ENCODE measurements around the gene NFASC.

Gene NFASC

DNA sequence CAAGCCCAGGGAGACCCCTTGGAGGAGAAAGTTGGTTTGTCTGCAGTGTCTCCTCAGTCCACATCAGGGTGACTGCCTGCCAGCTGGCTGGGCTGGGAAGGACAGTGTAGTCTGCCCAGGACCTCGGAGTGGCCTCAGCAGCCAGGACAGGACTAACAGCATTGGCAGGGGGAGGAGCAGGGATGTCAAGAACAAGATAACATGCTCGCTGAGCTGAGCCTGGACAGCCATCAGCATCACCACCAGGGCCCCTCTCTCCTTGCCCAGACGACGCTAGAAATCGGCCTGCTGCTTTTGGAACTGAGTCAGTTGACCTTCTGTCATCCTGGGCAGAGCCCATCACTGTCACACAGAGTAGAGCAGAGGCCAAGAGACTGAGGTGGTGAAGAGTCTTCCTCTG, 88.7 kb downstream of the NFASC start:
- Histone ChIP-seq H3K9me3 (ENCODE audit: control insufficient read depth, insufficient read depth, low read length) (no peaks in the 10 kb centered on the region), H3K4me1 (ENCODE audit: insufficient read depth, low read length) (no peaks in the 10 kb centered on the region), H3K9ac (ENCODE audit: low read depth, low read length) (no peak overlapping the region), H3K36me3 (ENCODE audit: insufficient read depth, low read length) (no peaks in the 10 kb centered on the region)

DNA sequence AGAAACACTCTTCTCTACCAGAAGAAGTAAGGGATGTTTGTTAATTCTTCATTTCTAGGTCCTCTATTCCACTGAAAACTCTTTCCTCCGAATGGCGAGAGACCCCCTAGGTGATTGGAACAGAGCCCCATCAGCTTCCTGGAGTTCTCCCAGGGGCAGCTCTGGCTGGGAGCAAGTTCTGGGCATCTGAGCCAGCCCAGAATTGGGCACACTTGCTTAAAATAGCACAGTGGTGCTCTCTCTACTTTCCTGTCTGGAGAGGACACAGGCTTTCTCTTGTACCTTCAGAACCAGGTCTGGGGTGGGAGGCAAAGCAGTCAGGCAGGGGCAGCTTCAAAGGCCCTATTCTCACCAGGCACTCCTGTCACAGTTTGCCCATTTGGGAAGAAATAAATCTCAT, 89.2 kb downstream of the NFASC start:
- Histone ChIP-seq H3K9me3 (ENCODE audit: control insufficient read depth, insufficient read depth, low read length) (no peaks in the 10 kb centered on the region), H3K36me3 (ENCODE audit: insufficient read depth, low read length) (no peaks in the 10 kb centered on the region), H3K4me1 (ENCODE audit: insufficient read depth, low read length) (no peaks in the 10 kb centered on the region), H3K9ac (ENCODE audit: low read depth, low read length) (no peak overlapping the region)

DNA sequence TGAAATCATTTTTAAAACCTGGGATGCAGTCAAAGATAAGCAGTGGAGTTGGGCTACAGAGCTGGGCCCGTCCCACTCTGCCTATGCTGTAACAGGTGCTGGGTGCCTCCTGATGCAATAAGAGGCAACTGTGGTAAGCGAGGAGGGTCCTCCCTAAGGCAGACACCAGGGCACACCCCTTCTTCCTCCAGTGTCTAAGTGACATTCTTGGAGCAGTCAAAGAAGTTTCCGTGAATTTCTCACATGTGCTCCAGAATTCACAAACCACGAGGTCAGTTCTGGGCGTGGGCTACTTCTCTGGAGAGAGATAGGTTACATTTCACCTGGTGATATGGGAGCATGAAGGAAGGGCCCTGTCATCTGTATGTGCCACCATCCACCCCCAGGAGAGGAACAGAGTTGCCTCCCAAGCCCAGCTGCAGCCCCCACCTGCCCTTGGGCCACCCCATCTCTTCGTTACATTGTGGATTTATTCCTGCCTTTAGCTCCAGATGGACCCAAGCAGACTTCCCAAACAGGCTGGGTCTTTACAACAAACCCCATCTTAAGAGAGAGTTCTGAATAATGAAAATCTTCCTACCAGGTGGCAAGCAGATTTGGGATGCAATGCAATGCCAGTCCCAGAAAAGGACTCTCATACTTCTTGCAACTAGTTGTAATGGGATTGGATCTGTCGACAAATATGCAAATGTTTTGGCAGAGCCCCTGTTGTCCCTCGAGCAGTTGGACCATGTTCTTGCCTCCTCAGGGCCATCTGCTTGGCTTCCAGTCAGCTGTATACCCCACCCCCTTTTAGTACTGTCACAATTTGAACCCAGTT, 89.9 kb downstream of the NFASC start:
- Histone ChIP-seq H3K36me3 (ENCODE audit: insufficient read depth, low read length) (no peaks in the 10 kb centered on the region), H3K9me3 (ENCODE audit: control insufficient read depth, insufficient read depth, low read length) (no peaks in the 10 kb centered on the region), H3K4me1 (ENCODE audit: insufficient read depth, low read length) (no peaks in the 10 kb centered on the region), H3K9ac (ENCODE audit: low read depth, low read length) (no peak overlapping the region)

DNA sequence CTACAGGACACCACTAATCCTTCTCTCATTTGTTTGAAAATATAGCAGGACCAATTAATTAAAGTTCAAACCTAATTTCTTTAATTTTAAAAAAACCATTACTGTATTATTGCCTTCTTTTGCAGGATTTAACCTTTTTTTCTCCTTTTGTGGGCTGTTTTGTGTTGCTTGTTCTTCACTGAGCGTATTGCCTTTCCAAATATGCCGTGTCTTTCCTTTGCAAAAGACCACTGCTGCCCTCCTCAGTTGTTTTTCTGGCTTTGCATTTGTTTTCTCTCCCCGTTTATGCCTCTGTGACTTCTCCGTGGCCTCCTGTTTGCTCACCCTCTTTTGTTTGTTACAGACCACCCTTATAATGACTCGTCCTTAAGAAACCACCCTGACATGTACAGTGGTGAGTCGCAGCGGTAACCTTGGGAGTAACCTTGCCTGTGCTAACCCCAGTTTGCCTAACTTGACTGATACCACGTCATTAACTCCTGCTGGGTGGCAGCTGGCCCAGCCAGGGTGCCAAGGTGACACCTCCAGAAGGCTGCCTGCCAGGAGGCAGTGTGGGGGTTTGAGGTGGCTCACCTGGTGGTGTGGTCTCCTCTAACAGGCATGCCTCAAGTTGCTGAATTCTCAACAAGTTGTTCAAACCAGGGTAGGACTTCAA, 91.2 kb downstream of the NFASC start:
- H3K4me1 ChIP-seq (ENCODE audit: insufficient read depth, low read length): no peaks in the 10 kb centered on the region

DNA sequence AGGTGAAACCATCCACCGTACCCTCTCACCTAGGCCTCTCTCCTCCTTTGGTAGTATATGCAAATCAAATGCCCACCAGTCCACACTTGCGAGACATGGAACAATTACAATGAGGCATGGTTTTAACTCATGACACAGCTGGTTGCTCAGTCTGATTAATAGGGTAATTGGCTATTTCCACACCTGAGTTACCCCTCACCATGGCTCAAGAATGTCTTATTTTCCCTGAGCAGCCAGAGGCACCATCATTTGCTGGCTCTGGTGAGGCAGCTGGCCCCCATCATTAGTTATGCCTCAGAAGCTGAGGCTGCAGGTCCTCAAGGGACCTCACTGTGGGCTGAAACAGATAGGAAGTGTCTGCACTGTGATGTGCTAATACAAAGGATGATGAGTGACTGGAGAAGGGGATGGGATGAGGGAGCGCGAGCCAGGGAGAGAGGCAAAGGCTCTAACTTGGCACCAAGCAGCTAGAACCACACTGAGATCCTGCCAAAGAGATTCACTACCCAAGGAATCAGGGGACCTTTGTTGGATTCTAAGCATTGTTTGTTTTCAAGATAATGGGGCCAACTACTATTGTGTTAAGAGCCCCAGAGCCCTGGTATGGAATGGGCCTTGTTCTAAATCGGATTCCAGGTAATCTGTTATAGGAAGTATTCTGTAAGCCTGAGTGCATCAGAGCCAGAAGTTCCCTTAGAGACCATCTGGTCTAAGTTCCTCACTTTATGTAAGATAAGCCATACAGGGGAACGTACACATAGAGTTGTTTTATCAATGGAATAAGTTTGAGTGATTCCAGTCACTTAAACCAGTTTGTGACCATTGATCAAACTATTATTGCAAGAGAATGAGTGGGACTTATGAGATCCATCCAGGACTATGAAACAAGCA, 92.3 kb downstream of the NFASC start:
- no peak overlapping the region for H3K9ac ChIP-seq (ENCODE audit: low read depth, low read length)

More for the DNA sequence above, 91.2 kb downstream of the NFASC start:
- Histone ChIP-seq H3K9me3 (ENCODE audit: control insufficient read depth, insufficient read depth, low read length) (no peaks in the 10 kb centered on the region), H3K9ac (ENCODE audit: low read depth, low read length) (no peak overlapping the region), H3K36me3 (ENCODE audit: insufficient read depth, low read length) (no peaks in the 10 kb centered on the region)

DNA sequence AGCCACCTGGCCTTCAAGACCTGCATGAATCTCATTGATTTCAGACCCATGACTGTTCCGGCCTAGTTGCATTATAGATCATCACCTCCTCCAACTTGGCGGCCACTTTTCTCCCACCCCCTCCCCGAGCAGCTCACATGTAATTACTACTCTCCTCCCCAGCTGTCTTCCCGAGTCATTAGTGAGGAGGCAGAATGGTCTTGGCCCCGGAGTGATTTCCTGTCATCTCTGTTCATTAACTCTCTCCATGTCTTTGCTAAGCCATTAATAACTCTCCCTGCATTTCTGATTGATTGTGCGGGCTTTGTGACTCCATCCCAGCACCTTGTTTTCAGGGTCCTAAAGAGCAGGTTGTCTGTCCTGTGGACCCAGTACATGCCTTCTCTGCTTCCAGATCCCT, 96.8 kb downstream of the NFASC start:
- Histone ChIP-seq H3K9ac (ENCODE audit: low read depth, low read length) (no peak overlapping the region), H3K9me3 (ENCODE audit: control insufficient read depth, insufficient read depth, low read length) (no peaks in the 10 kb centered on the region), H3K4me1 (ENCODE audit: insufficient read depth, low read length) (peaks cover 5% of the 10 kb centered on the region; the same call in 1 of the 2 replicates), H3K36me3 (ENCODE audit: insufficient read depth, low read length) (no peaks in the 10 kb centered on the region)

More for the DNA sequence above, 92.3 kb downstream of the NFASC start:
- H3K36me3 ChIP-seq (ENCODE audit: insufficient read depth, low read length): no peaks in the 10 kb centered on the region
- H3K9me3 ChIP-seq (ENCODE audit: control insufficient read depth, insufficient read depth, low read length): no peaks in the 10 kb centered on the region
- H3K4me1 ChIP-seq (ENCODE audit: insufficient read depth, low read length): no peaks in the 10 kb centered on the region

DNA sequence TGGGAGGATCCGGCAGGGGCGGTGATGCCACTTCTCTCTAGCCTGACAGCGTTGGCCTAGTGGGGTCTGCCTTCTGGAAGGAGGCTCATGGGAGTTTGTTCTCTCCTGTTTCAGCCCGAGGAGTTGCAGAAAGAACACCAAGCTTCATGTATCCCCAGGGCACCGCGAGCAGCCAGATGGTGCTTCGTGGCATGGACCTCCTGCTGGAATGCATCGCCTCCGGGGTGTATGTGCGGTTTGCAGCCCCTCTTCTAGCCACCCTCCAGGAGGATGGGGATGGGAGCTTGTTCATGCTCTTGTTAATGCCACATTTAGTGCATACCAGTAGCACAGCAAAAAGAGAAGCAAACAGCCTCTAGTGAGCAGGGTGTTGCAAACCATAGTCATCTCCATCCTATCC, 97.5 kb downstream of the NFASC start:
- H3K9me3 ChIP-seq (ENCODE audit: control insufficient read depth, insufficient read depth, low read length): no peaks in the 10 kb centered on the region
- no peak overlapping the region for H3K9ac ChIP-seq (ENCODE audit: low read depth, low read length)
- H3K36me3 ChIP-seq (ENCODE audit: insufficient read depth, low read length): no peaks in the 10 kb centered on the region
- peaks cover 5% of the 10 kb centered on the region; the same call in 1 of the 2 replicates for H3K4me1 ChIP-seq (ENCODE audit: insufficient read depth, low read length)

DNA sequence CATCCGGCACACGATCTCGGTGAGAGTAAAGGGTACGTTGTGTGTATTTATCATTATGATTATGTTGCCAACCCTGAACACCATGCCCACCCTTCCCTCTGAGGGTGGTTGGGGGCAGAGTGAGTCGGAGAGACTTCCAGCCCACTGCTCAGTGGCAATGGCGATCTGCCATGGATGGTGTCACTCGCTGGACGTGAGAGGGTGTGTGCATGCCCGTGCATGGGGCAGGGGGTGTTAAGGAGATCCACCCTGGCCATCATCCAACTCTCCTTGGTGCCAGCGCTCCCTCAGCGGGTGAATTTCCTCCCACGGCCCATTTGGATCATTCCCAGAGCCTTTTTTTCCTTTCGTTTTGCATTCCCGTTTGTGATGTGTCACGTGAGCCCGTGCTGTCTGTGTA, 98.3 kb downstream of the NFASC start:
- Histone ChIP-seq H3K36me3 (ENCODE audit: insufficient read depth, low read length) (no peaks in the 10 kb centered on the region), H3K4me1 (ENCODE audit: insufficient read depth, low read length) (peaks cover 5% of the 10 kb centered on the region; the same call in 1 of the 2 replicates), H3K9me3 (ENCODE audit: control insufficient read depth, insufficient read depth, low read length) (no peaks in the 10 kb centered on the region), H3K9ac (ENCODE audit: low read depth, low read length) (no peak overlapping the region)

DNA sequence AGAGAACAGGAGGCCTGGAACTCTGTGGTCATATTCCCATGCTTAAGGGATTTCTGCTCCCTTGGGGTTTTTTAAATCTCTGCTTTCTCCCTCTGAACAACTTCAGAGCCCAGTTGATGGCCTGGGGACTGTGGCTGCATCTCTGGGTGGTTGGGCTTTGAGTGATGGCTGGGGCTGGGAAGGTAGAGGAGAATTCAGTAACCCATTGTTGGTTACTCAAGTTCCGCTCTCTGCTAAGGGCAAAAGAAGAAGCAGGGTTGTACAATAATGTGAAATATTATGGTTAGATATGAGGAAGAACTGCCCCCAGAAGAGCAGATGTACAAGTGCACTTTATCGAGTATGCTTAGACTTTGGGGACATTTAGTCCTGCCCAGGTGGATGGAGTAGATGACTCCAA, 100.3 kb downstream of the NFASC start:
- Histone ChIP-seq H3K36me3 (ENCODE audit: insufficient read depth, low read length) (no peaks in the 10 kb centered on the region), H3K4me1 (ENCODE audit: insufficient read depth, low read length) (peaks cover 5% of the 10 kb centered on the region; the same call in 1 of the 2 replicates), H3K9ac (ENCODE audit: low read depth, low read length) (no peak overlapping the region), H3K9me3 (ENCODE audit: control insufficient read depth, insufficient read depth, low read length) (no peaks in the 10 kb centered on the region)

DNA sequence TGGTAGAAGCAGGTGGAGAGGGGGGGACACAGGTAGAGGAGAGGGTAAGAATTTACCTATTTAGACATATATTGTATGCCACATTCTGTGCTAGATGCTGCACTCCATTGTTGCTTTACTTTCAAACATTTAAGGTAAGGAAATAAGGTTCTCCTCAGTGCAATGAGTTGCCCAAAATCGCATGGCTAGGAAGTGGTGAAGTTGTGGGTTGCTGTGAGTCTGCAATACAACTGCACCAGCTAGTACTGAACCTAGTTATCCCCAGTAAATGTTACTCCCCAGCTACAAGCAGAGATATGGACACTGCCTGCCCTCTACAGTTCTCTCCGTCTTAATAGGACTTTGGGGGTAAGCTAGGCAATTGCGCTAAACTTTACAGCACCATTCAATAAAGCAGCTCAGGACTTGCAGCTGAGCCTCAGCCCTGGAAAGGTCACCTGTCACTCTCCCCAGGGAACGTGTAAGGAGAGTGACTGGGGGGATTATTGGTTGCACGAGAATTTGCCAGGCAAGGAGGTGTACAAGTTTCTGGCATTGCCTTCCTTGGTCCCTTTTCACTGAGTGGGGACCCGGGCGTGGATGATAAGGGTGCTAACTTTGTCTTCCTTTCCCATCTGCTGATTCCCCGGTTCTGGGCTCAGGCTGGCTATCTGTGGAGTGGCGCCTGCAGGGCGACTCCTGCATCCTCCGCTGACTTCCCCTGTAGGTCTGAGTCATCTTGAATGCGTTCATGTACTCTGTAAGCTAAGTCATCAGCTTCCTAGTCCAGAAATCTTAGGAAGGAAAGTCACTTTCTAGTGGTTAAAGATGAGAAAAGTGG, 101.1 kb downstream of the NFASC start:
- no peak overlapping the region for H3K9ac ChIP-seq (ENCODE audit: low read depth, low read length)

DNA sequence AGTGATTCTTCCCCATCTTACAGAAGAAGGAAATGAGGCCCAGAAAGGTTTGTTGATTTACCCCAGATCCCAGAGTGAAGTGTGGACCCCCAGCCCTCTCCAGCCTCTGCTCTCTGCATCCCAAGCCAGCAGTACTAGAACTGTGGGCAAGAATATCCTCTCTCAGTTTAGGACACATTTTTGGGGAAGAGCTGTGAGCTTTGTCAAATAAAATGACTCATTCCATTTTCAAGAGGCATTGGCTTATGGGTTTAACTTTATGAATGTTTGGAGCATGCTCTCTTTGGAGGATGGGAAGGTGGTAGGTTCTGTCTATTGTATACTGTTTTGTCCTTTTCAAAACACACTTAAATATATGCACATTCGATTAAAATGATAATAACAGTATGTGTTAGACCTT, 101.8 kb downstream of the NFASC start:
- no peak overlapping the region for H3K9ac ChIP-seq (ENCODE audit: low read depth, low read length)
- H3K4me1 ChIP-seq (ENCODE audit: insufficient read depth, low read length): peaks cover 5% of the 10 kb centered on the region; the same call in 1 of the 2 replicates
- no peaks in the 10 kb centered on the region for H3K36me3 ChIP-seq (ENCODE audit: insufficient read depth, low read length)
- H3K9me3 ChIP-seq (ENCODE audit: control insufficient read depth, insufficient read depth, low read length): no peaks in the 10 kb centered on the region

More for the DNA sequence above, 101.1 kb downstream of the NFASC start:
- H3K36me3 ChIP-seq (ENCODE audit: insufficient read depth, low read length): no peaks in the 10 kb centered on the region
- H3K4me1 ChIP-seq (ENCODE audit: insufficient read depth, low read length): peaks cover 5% of the 10 kb centered on the region; the same call in 1 of the 2 replicates
- H3K9me3 ChIP-seq (ENCODE audit: control insufficient read depth, insufficient read depth, low read length): no peaks in the 10 kb centered on the region

DNA sequence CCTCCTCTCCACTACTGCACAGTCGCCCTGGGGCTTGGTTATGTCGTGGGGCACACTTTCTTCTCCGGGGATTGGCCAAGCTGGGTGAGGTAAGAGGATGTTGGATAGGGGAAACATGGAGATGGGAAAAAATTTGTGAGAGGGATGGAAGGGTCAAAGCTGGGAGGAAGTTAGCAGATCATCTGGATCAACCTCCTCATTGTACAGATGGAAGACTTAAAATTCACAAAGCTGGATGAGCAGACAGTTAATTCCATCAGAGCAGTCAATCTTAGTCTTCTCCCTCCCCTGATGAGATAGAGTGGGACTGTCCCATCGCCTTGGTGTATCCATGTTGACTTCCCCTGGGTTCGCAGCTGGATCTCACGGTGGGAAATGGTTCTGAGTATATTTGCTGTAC, 102.8 kb downstream of the NFASC start:
- Histone ChIP-seq H3K36me3 (ENCODE audit: insufficient read depth, low read length) (no peaks in the 10 kb centered on the region), H3K4me1 (ENCODE audit: insufficient read depth, low read length) (peaks cover 5% of the 10 kb centered on the region; the same call in 1 of the 2 replicates), H3K9ac (ENCODE audit: low read depth, low read length) (no peak overlapping the region), H3K9me3 (ENCODE audit: control insufficient read depth, insufficient read depth, low read length) (no peaks in the 10 kb centered on the region)

DNA sequence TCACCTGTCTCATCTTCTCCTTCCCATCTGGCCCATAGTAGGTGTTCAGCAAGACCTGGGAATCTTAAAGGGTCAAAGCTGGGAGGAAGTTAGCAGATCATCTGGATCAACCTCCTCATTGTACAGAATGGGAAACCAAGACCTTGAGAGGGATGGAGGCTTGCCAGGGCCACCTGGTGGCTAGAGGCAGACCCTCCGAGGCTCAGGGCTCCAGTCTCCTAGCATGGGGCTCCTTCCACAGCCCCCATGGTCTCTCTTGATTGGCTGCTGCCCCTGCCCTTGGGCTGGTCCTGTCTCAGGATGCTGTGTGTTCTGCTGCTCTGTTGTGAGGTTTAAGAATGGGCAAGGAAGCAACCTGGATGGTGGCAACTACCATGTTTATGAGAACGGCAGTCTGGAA, 103.7 kb downstream of the NFASC start:
- no peaks in the 10 kb centered on the region for H3K36me3 ChIP-seq (ENCODE audit: insufficient read depth, low read length)

More for the DNA sequence above, 103.7 kb downstream of the NFASC start:
- Histone ChIP-seq H3K4me1 (ENCODE audit: insufficient read depth, low read length) (peaks cover 5% of the 10 kb centered on the region; the same call in 1 of the 2 replicates), H3K9ac (ENCODE audit: low read depth, low read length) (no peak overlapping the region), H3K9me3 (ENCODE audit: control insufficient read depth, insufficient read depth, low read length) (no peaks in the 10 kb centered on the region)
